Right atrium auricular region (tissue), 2 donors: ENCODE measurements around the gene PHLDA3. TPM values are rescaled to one million over a fixed set of nuclear protein-coding genes. Genes with fewer than 3 reads are reported as not detected.
A peak's percentile ranks its signal among the peaks of the same experiment; 100 is the strongest.

ENCODE experiments used
- DNase-seq: peaks from one replicate; pipeline ENCODE4 v3.0.0-alpha.2; 2019; ENCODE audit warnings: low spot score
- H3K27ac ChIP-seq, 2 donors: fragments of 200-600 bp; sonication (generic); 1 replicate in 1 of 2; 2 replicates in 1 of 2; pipeline ENCODE4 v1.5.1; 2016 to 2019
- H3K27me3 ChIP-seq, 2 donors: fragments of 200-600 bp; sonication (generic); one replicate each; pipeline versions ENCODE4 v1.5.1 to v1.6.0; 2017 to 2019
- H3K36me3 ChIP-seq: fragments of 200-600 bp; sonication (generic); one replicate; pipeline ENCODE4 v1.5.1; 2016
- H3K4me1 ChIP-seq, 2 donors: fragments of 200-600 bp; sonication (generic); one replicate each; pipeline versions ENCODE4 v1.5.1 to v1.6.0; 2017 to 2019
- H3K4me3 ChIP-seq, 2 donors: fragments of 200-600 bp; sonication (generic); 1 replicate in 1 of 2; 2 replicates in 1 of 2; pipeline ENCODE4 v1.5.1; 2017 to 2019; ENCODE audit warnings: mild to moderate bottlenecking in 1 of 2, moderate library complexity in 1 of 2
- H3K9me3 ChIP-seq, 2 donors: fragments of 200-600 bp; sonication (generic); one replicate each; pipeline ENCODE4 v1.5.1; 2019
- CTCF ChIP-seq, 2 donors: fragments of 200-600 bp; sonication (generic); IDR thresholded peaks; one replicate each; pipeline ENCODE4 v1.5.1; 2019; ENCODE audit warnings: antibody characterized with exemption in 2 of 2
- total RNA-seq, 2 donors: library from RNA; depleted of rRNA; stranded (reverse); fragments of >200 nt; gene quantifications; one replicate each; pipeline ENCODE4 v1.1.0, GENCODE V29; 2016

Gene PHLDA3
- total RNA-seq, 2 donors from 2014 or later, result 29.5 to 31.9 TPM

- Histone ChIP-seq H3K36me3 (no peaks in the 10 kb centered on the region), H3K27ac (peak overlapping the region; percentile 17 to 53), H3K27me3 (no peaks in the 10 kb centered on the region), H3K4me3 (no peak overlapping the region), H3K9me3 (no peaks in the 10 kb centered on the region), H3K4me1 (peaks cover 0 to 38% of the 10 kb centered on the region in 2 donors)
- TF ChIP-seq CTCF (IDR thresholded peaks at IDR 0.05), result no peak
- DNase-seq, result no peak
Measured at GRCh38 chr1:201448990-201449389, 20.0 kb downstream of the PHLDA3 start.

GRCh38 chr1:201447903-201448871, 20.8 kb downstream of the PHLDA3 start:
- TF ChIP-seq CTCF (IDR thresholded peaks at IDR 0.05), result peak; percentile 90 to 91
- H3K4me3 ChIP-seq, result no peak overlapping the region
- peak overlapping the region in 1 of 2 donors; percentile 53 for H3K27ac ChIP-seq
- H3K27me3 ChIP-seq, result no peaks in the 10 kb centered on the region
- H3K4me1 ChIP-seq, result peaks cover 0 to 38% of the 10 kb centered on the region in 2 donors
- DNase-seq, result peak; percentile 86
- no peaks in the 10 kb centered on the region for H3K36me3 ChIP-seq
- no peaks in the 10 kb centered on the region for H3K9me3 ChIP-seq

GRCh38 chr1:201445310-201445709, 23.7 kb downstream of the PHLDA3 start:
- Histone ChIP-seq H3K4me3 (no peak overlapping the region), H3K36me3 (no peaks in the 10 kb centered on the region), H3K4me1 (peaks cover 0 to 24% of the 10 kb centered on the region in 2 donors), H3K27me3 (no peaks in the 10 kb centered on the region), H3K27ac (no peak overlapping the region), H3K9me3 (no peaks in the 10 kb centered on the region)
- DNase-seq, result no peak
- TF ChIP-seq CTCF (IDR thresholded peaks at IDR 0.05), result no peak

GRCh38 chr1:201444792-201445191, 24.2 kb downstream of the PHLDA3 start:
- H3K27me3 ChIP-seq, result no peaks in the 10 kb centered on the region
- H3K27ac ChIP-seq, result no peak overlapping the region
- DNase-seq, result no peak
- H3K4me3 ChIP-seq, result no peak overlapping the region
- no peaks in the 10 kb centered on the region for H3K9me3 ChIP-seq
- peaks cover 0 to 21% of the 10 kb centered on the region in 2 donors for H3K4me1 ChIP-seq
- no peak for TF ChIP-seq CTCF (IDR thresholded peaks at IDR 0.05)
- H3K36me3 ChIP-seq, result no peaks in the 10 kb centered on the region

- DNase-seq, result no peak
- Histone ChIP-seq H3K27me3 (no peaks in the 10 kb centered on the region), H3K27ac (no peak overlapping the region), H3K4me3 (no peak overlapping the region), H3K4me1 (peaks cover 0 to 11% of the 10 kb centered on the region in 2 donors), H3K36me3 (no peaks in the 10 kb centered on the region), H3K9me3 (no peaks in the 10 kb centered on the region)
- no peak for TF ChIP-seq CTCF (IDR thresholded peaks at IDR 0.05)
Measured at GRCh38 chr1:201443747-201444146, 25.2 kb downstream of the PHLDA3 start.
